HG03103 (cell line): ENCODE measurements around the gene TNFAIP2.

ENCODE experiments used
- ATAC-seq: cut with Tn5 transposase; IDR thresholded peaks from one replicate; pipeline ENCODE4 v1.9.1; 2021; ENCODE audit warnings: low read depth; ENCODE audit not compliant: unreplicated experiment

Gene TNFAIP2

GRCh38 chr14:103093856-103094405, 29.3 kb upstream of the TNFAIP2 start:
- ATAC-seq: no peak

GRCh38 chr14:103094406-103095209, 28.7 kb upstream of the TNFAIP2 start, which contains the start of gene EXOC3L4:
TSS of gene EXOC3L4 (plus strand) at chr14:103094725. CDS start at chr14:103100220, 5,495 bp downstream.
- no peak for ATAC-seq

- ATAC-seq: no peak
Measured at GRCh38 chr14:103095210-103095778, 28.0 kb upstream of the TNFAIP2 start.

- ATAC-seq: no peak
Measured at GRCh38 chr14:103096387-103096786, 26.9 kb upstream of the TNFAIP2 start.

GRCh38 chr14:103097244-103097993, 25.8 kb upstream of the TNFAIP2 start:
- no peak for ATAC-seq

GRCh38 chr14:103097994-103098957, 25.0 kb upstream of the TNFAIP2 start:
- ATAC-seq: no peak

GRCh38 chr14:103099081-103099732, 24.1 kb upstream of the TNFAIP2 start:
- no peak for ATAC-seq

GRCh38 chr14:103099733-103100280, 23.5 kb upstream of the TNFAIP2 start:
- ATAC-seq: no peak

- no peak for ATAC-seq
Measured at GRCh38 chr14:103100281-103101121, 22.8 kb upstream of the TNFAIP2 start.

- no peak for ATAC-seq
Measured at GRCh38 chr14:103101257-103101962, 21.9 kb upstream of the TNFAIP2 start.

- ATAC-seq: no peak
Measured at GRCh38 chr14:103101963-103102688, 21.1 kb upstream of the TNFAIP2 start.

- no peak for ATAC-seq
Measured at GRCh38 chr14:103102689-103103260, 20.5 kb upstream of the TNFAIP2 start.

GRCh38 chr14:103103461-103104388, 19.5 kb upstream of the TNFAIP2 start:
- ATAC-seq: no peak

- no peak for ATAC-seq
Measured at GRCh38 chr14:103104389-103104653, 18.9 kb upstream of the TNFAIP2 start.

GRCh38 chr14:103104654-103105452, 18.4 kb upstream of the TNFAIP2 start:
- ATAC-seq: no peak
